Measurements from ENCODE around the gene ANO7. TPM values are rescaled to one million over a fixed set of nuclear protein-coding genes. Genes with fewer than 3 reads are reported as not detected.

The ANO7 gene
- total RNA-seq, 2 experiments from 2014 or later = 0.14 to 0.25 TPM

- TF ChIP-seq, protein P1, sequence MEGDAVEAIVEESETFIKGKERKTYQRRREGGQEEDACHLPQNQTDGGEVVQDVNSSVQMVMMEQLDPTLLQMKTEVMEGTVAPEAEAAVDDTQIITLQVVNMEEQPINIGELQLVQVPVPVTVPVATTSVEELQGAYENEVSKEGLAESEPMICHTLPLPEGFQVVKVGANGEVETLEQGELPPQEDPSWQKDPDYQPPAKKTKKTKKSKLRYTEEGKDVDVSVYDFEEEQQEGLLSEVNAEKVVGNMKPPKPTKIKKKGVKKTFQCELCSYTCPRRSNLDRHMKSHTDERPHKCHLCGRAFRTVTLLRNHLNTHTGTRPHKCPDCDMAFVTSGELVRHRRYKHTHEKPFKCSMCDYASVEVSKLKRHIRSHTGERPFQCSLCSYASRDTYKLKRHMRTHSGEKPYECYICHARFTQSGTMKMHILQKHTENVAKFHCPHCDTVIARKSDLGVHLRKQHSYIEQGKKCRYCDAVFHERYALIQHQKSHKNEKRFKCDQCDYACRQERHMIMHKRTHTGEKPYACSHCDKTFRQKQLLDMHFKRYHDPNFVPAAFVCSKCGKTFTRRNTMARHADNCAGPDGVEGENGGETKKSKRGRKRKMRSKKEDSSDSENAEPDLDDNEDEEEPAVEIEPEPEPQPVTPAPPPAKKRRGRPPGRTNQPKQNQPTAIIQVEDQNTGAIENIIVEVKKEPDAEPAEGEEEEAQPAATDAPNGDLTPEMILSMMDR (IDR thresholded peaks at IDR 0.05) = no peak
- Histone ChIP-seq H3K4me1 (ENCODE audit: insufficient read depth, low read length) (no peaks in the 10 kb centered on the region), H3K36me3 (ENCODE audit: insufficient read depth, low read length) (no peaks in the 10 kb centered on the region), H3K4me3 (ENCODE audit: low read length) (no peak overlapping the region), H3K27me3 (ENCODE audit: control insufficient read depth in 1 of 2, insufficient read depth in 2 of 2, low read length in 2 of 2) (no peaks in the 10 kb centered on the region), H3K9me3 (ENCODE audit: control insufficient read depth in 1 of 2, insufficient read depth in 1 of 2, low read length in 2 of 2) (no peaks in the 10 kb centered on the region), H3K27ac (ENCODE audit: low read depth in 1 of 2, low read length in 2 of 2) (no peak overlapping the region)
- POLR2A ChIA-PET = no interaction called here
- DNase-seq = no peak
- no peaks in the 10 kb centered on the region for H3K36me3 Mint-ChIP-seq (ENCODE audit: low read depth)
- intact Hi-C loops (cut with DNase I, micrococcal nuclease) = no loop called here
- CTCF ChIA-PET = no interaction called here
- no peak overlapping the region for H3K27ac Mint-ChIP-seq
- H3K4me1 Mint-ChIP-seq (ENCODE audit: low read depth) = no peaks in the 10 kb centered on the region
- H3K4me3 Mint-ChIP-seq = no peak overlapping the region
- H3K27me3 Mint-ChIP-seq = no peaks in the 10 kb centered on the region
- no peaks in the 10 kb centered on the region for H3K9me3 Mint-ChIP-seq
- ATAC-seq (ENCODE audit: poor library complexity) = no peak
These were observed 14.2 kb downstream of the ANO7 start for GRCh38 chr2:241202681-241203080.

DNA sequence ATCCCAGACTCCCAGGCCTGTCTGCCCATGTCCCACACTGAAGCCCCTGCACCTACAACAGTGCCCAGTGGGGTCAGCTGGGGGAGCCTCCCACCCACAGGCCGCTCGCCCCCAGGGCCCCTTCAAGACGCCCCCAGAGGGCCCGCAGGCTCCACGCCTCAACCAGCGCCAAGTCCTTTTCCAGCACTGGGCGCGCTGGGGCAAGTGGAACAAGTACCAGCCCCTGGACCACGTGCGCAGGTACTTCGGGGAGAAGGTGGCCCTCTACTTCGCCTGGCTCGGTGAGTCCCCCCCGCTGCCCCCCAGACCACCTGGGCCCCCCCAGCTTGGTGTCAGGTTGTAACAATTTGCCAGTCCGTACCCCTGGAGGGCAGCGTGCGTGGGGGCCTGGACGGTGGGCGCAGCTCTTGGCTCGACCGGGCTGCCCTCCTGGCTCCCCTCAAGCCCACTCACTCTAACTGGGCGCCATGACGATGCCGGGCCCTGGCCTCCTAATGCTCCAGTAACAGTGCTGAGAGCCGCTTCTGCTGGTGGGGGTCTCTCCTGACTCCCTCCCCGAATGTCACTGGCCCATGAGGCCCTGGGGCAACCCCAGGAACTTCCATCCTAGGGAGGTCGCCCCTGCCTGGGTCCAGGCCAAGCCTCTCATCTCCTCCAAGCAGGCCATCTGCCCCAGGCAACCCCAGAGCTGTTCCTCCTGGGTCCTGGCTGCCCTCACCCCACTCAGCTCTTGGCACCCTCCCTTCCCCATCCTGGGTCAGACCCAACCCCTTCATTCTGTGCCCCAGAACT is 14.9 kb downstream of the ANO7 start:
- H3K36me3 Mint-ChIP-seq (ENCODE audit: low read depth) = no peaks in the 10 kb centered on the region
- no peak overlapping the region for H3K27ac Mint-ChIP-seq
- ATAC-seq (ENCODE audit: poor library complexity) (no peak), DNase-seq (no peak)
- H3K4me1 ChIP-seq (ENCODE audit: insufficient read depth, low read length) = no peaks in the 10 kb centered on the region
- H3K4me3 ChIP-seq (ENCODE audit: low read length) = no peak overlapping the region
- H3K9me3 ChIP-seq (ENCODE audit: control insufficient read depth in 1 of 2, insufficient read depth in 1 of 2, low read length in 2 of 2) = no peaks in the 10 kb centered on the region
- intact Hi-C loops (cut with DNase I, micrococcal nuclease) = no loop called here
- TF ChIP-seq, protein P1 (IDR thresholded peaks at IDR 0.05) = no peak
- no peaks in the 10 kb centered on the region for H3K27me3 ChIP-seq (ENCODE audit: control insufficient read depth in 1 of 2, insufficient read depth in 2 of 2, low read length in 2 of 2)
- H3K9me3 Mint-ChIP-seq = no peaks in the 10 kb centered on the region
- no peaks in the 10 kb centered on the region for H3K27me3 Mint-ChIP-seq
- no peaks in the 10 kb centered on the region for H3K36me3 ChIP-seq (ENCODE audit: insufficient read depth, low read length)
- H3K4me3 Mint-ChIP-seq = no peak overlapping the region
- no peak overlapping the region for H3K27ac ChIP-seq (ENCODE audit: low read depth in 1 of 2, low read length in 2 of 2)
- H3K4me1 Mint-ChIP-seq (ENCODE audit: low read depth) = no peaks in the 10 kb centered on the region
- ChIA-PET CTCF (no interaction called here), POLR2A (no interaction called here)

GRCh38 chr2:241204010-241204384 is 15.5 kb downstream of the ANO7 start:
- DNase-seq = no peak
- ATAC-seq (ENCODE audit: poor library complexity) = no peak
- Histone ChIP-seq H3K4me3 (ENCODE audit: low read length) (no peak overlapping the region), H3K27ac (ENCODE audit: low read depth in 1 of 2, low read length in 2 of 2) (no peak overlapping the region), H3K27me3 (ENCODE audit: control insufficient read depth in 1 of 2, insufficient read depth in 2 of 2, low read length in 2 of 2) (no peaks in the 10 kb centered on the region), H3K4me1 (ENCODE audit: insufficient read depth, low read length) (no peaks in the 10 kb centered on the region), H3K9me3 (ENCODE audit: control insufficient read depth in 1 of 2, insufficient read depth in 1 of 2, low read length in 2 of 2) (no peaks in the 10 kb centered on the region), H3K36me3 (ENCODE audit: insufficient read depth, low read length) (no peaks in the 10 kb centered on the region)
- Mint-ChIP-seq H3K27me3 (no peaks in the 10 kb centered on the region), H3K4me3 (no peak overlapping the region), H3K36me3 (ENCODE audit: low read depth) (no peaks in the 10 kb centered on the region), H3K27ac (no peak overlapping the region), H3K4me1 (ENCODE audit: low read depth) (no peaks in the 10 kb centered on the region), H3K9me3 (no peaks in the 10 kb centered on the region)
- TF ChIP-seq, protein P1 (IDR thresholded peaks at IDR 0.05) = no peak
- intact Hi-C loops (cut with DNase I, micrococcal nuclease) = no loop called here
- ChIA-PET CTCF (no interaction called here), POLR2A (no interaction called here)

Measured in CD4-positive, alpha-beta T cell (primary cell).